Activated T-helper 1 cell treated with anti-CD3 and anti-CD28 coated beads, Interleukin-12 subunit alpha, Interleukin-12 subunit beta, Interleukin-2, Interleukin-4 antibody, amounts not matched to agents 30 ng/mL and 10 ng/mL and 1 ng/mL, durations not matched to agents 14 hours and 24 hours and 36 hours (primary cell): Measurements from ENCODE around the gene CFAP221. TPM values are rescaled to one million over a fixed set of nuclear protein-coding genes. Genes with fewer than 3 reads are reported as not detected.

Experiments used
- DNase-seq: peaks from one replicate; pipeline ENCODE4 v3.0.0; 2021; ENCODE audit warnings: low spot score
- H3K27ac Mint-ChIP-seq: one replicate; pipeline ENCODE4 v1.8.0; 2021; ENCODE audit warnings: mild to moderate bottlenecking, mixed read lengths
- H3K27me3 Mint-ChIP-seq: one replicate; pipeline ENCODE4 v1.8.0; 2022; ENCODE audit warnings: mild to moderate bottlenecking, moderate library complexity, mixed read lengths; ENCODE audit not compliant: insufficient read depth
- H3K36me3 Mint-ChIP-seq: one replicate; pipeline ENCODE4 v1.8.0; 2021; ENCODE audit warnings: low read depth, mixed read lengths
- H3K4me1 Mint-ChIP-seq: one replicate; pipeline ENCODE4 v1.8.0; 2021; ENCODE audit warnings: low read depth, mixed read lengths
- H3K4me3 Mint-ChIP-seq: one replicate; pipeline ENCODE4 v1.8.0; 2021; ENCODE audit warnings: mild to moderate bottlenecking, moderate library complexity, mixed read lengths
- H3K9me3 Mint-ChIP-seq: one replicate; pipeline ENCODE4 v1.8.0; 2021; ENCODE audit warnings: mixed read lengths
- intact Hi-C: fragments of 100-400 bp; cut with micrococcal nuclease; formaldehyde crosslinking; loops from one replicate; pipeline ENCODE4 v1.15.1; 2024
- total RNA-seq: library from RNA; stranded (reverse); gene quantifications from 2 replicates; pipeline ENCODE4 v1.2.3, GENCODE V29; 2022

Gene CFAP221
- total RNA-seq, 1 donor from 2014 or later = not detected

DNA sequence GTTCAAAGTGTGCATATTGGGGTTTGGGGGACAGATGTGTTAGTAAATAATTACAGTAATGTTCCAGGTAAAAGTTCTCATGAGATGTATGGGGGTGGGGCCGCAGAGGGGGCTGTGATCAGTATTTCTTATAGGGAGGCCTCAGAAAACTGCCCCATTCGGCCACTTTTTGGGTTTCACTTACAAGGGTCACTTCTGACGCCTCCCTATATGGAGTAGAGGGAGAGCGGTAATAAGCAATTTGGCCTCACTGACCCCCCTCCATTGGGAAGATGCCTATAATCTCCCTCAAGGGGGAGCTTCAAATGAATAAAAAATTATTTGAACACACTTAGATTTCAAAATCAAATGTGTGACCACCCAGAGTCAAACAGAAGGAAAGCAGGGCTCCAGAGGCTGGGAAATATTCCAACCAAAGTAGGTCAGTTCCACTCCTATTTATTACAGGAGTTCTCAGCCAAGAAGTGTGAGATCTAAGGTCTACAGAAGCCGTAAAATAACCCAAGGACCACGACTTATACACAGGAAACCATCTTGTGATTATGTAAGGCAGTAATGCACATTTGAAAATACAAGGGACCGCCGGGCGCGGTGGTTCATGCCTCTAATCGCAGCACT, 22.7 kb upstream of the CFAP221 start:
- Mint-ChIP-seq H3K27ac (no peak overlapping the region), H3K9me3 (no peaks in the 10 kb centered on the region), H3K4me1 (no peaks in the 10 kb centered on the region), H3K27me3 (peaks cover 19% of the 10 kb centered on the region), H3K36me3 (no peaks in the 10 kb centered on the region), H3K4me3 (no peak overlapping the region)
- intact Hi-C loops = no loop called here
- no peak for DNase-seq

DNA sequence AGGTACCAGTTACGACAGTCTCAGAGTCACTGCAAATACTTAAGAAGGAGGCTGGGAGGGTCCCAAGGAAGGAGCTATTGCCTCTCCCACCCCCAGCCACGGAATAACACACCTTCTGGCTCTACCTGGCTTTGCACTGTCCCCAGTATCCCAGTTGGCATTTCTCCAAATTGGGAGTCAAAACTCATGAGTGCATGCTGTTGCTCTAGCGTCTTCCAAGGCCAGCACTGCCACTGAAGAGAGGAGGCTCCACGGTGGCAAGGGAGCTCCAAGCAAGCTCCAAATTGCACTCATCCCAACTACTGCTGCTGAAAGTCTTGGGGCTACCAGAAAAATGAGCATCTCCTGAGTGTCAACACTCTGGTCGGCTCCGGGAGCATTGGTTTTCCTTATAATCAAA, 21.6 kb upstream of the CFAP221 start:
- no peak for DNase-seq
- intact Hi-C loops = no loop called here
- no peak overlapping the region for H3K27ac Mint-ChIP-seq
- peaks cover 24% of the 10 kb centered on the region for H3K27me3 Mint-ChIP-seq
- H3K4me3 Mint-ChIP-seq = no peak overlapping the region
- no peaks in the 10 kb centered on the region for H3K36me3 Mint-ChIP-seq
- no peaks in the 10 kb centered on the region for H3K4me1 Mint-ChIP-seq
- H3K9me3 Mint-ChIP-seq = no peaks in the 10 kb centered on the region

GRCh38 chr2:119523383-119523951, 20.8 kb upstream of the CFAP221 start:
- no peak overlapping the region for H3K4me3 Mint-ChIP-seq
- H3K36me3 Mint-ChIP-seq = no peaks in the 10 kb centered on the region
- H3K27ac Mint-ChIP-seq = no peak overlapping the region
- H3K27me3 Mint-ChIP-seq = peaks cover 26% of the 10 kb centered on the region
- H3K9me3 Mint-ChIP-seq = no peaks in the 10 kb centered on the region
- no peak for DNase-seq
- intact Hi-C loops = no loop called here
- H3K4me1 Mint-ChIP-seq = no peaks in the 10 kb centered on the region

GRCh38 chr2:119523952-119524694, 20.1 kb upstream of the CFAP221 start, which contains the start of gene SCTR:
Gene SCTR, minus strand, starts transcription at chr2:119524483. Its CDS starts 257 bp downstream, at chr2:119524226.
- H3K4me1 Mint-ChIP-seq = no peaks in the 10 kb centered on the region
- no peak for DNase-seq
- H3K4me3 Mint-ChIP-seq = no peak within 1 kb of the TSS
- H3K36me3 Mint-ChIP-seq = no peaks in the 10 kb centered on the region
- intact Hi-C loops = no loop called here
- no peak within 1 kb of the TSS for H3K27ac Mint-ChIP-seq
- H3K9me3 Mint-ChIP-seq = no peaks in the 10 kb centered on the region
- peaks cover 28% of the 10 kb centered on the region for H3K27me3 Mint-ChIP-seq

- H3K9me3 Mint-ChIP-seq = no peaks in the 10 kb centered on the region
- H3K4me1 Mint-ChIP-seq = no peaks in the 10 kb centered on the region
- intact Hi-C loops = no loop called here
- H3K27ac Mint-ChIP-seq = no peak overlapping the region
- H3K4me3 Mint-ChIP-seq = no peak overlapping the region
- no peaks in the 10 kb centered on the region for H3K36me3 Mint-ChIP-seq
- no peak for DNase-seq
- peaks cover 28% of the 10 kb centered on the region for H3K27me3 Mint-ChIP-seq
Observed at GRCh38 chr2:119525614-119526013, 18.6 kb upstream of the CFAP221 start.

DNA sequence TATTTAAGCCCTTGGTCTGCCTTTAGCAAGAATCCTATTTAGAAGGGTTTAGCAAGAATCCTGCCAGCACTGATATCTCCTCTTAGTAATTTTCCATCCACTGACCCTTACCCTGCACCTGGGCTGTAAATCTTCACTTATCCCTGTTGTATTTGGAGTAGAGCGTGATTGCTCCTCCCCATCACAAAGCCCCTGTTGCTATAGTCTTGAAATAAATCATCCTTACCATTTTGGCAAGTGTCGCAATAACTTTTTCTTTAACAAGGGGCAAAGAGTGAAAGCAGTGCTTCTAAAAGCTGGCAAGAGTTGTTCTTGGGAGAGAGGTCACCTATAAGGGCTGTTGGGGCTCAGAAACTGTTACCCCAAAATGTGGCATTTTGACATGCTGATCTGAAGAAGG, 16.2 kb upstream of the CFAP221 start:
- no peaks in the 10 kb centered on the region for H3K36me3 Mint-ChIP-seq
- no peak overlapping the region for H3K4me3 Mint-ChIP-seq
- intact Hi-C loops = no loop called here
- no peak overlapping the region for H3K27ac Mint-ChIP-seq
- H3K4me1 Mint-ChIP-seq = no peaks in the 10 kb centered on the region
- H3K27me3 Mint-ChIP-seq = peaks cover 21% of the 10 kb centered on the region
- DNase-seq = no peak
- H3K9me3 Mint-ChIP-seq = peaks cover under 1% of the 10 kb centered on the region

DNA sequence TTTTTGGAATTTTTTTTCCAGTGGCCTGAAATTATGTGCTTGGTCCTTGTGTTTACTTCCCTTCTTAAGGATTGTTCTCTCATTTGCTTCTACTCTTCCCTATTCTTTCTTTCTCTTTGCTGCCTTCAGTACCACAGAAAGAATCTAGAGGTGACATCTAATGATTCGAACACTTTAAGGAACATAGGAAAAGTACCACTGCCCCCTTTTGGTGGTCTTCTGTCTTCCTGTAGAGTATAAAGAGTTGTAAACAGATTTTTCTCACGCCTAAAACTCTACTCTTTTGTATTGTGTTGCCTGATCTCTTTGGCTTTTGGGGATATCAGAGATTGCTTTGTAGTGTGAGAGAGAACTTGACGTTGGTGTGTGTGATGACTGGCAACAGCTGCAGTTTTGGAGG, 13.0 kb upstream of the CFAP221 start:
- DNase-seq = no peak
- intact Hi-C loops = no loop called here
- H3K36me3 Mint-ChIP-seq = no peaks in the 10 kb centered on the region
- no peaks in the 10 kb centered on the region for H3K4me1 Mint-ChIP-seq
- H3K27ac Mint-ChIP-seq = no peak overlapping the region
- no peak overlapping the region for H3K4me3 Mint-ChIP-seq
- H3K27me3 Mint-ChIP-seq = peaks cover 11% of the 10 kb centered on the region
- peaks cover 21% of the 10 kb centered on the region for H3K9me3 Mint-ChIP-seq

- H3K4me1 Mint-ChIP-seq = no peaks in the 10 kb centered on the region
- intact Hi-C loops = no loop called here
- no peak for DNase-seq
- H3K27me3 Mint-ChIP-seq = peaks cover under 1% of the 10 kb centered on the region
- no peaks in the 10 kb centered on the region for H3K36me3 Mint-ChIP-seq
- no peak overlapping the region for H3K27ac Mint-ChIP-seq
- H3K4me3 Mint-ChIP-seq = no peak overlapping the region
- H3K9me3 Mint-ChIP-seq = peaks cover 21% of the 10 kb centered on the region
Observed at GRCh38 chr2:119533560-119533959, 10.7 kb upstream of the CFAP221 start.

GRCh38 chr2:119536211-119536610, 8.0 kb upstream of the CFAP221 start:
- no peak overlapping the region for H3K4me3 Mint-ChIP-seq
- H3K4me1 Mint-ChIP-seq = no peaks in the 10 kb centered on the region
- peaks cover 21% of the 10 kb centered on the region for H3K9me3 Mint-ChIP-seq
- H3K36me3 Mint-ChIP-seq = no peaks in the 10 kb centered on the region
- H3K27ac Mint-ChIP-seq = no peak overlapping the region
- no peaks in the 10 kb centered on the region for H3K27me3 Mint-ChIP-seq
- DNase-seq = no peak
- intact Hi-C loops = no loop called here

DNA sequence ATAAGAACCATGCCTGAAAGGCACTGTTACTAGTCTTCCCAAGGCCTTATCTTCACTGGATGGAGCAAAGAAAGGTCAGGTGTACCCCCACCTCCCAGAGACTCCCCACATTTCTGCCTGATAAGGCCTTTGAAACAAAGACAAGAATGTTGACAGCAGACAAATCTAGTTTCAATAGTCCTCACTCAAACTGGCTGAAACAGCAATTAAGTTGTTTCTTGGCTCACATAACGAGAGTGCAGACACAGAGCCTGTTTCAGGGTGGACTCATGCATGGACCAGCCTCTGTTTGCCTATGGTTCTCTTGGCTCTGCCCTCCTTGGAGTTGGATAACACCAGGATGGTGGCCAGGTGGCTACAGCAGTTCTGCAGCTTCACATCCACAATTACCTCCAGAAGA, 7.5 kb upstream of the CFAP221 start:
- H3K27ac Mint-ChIP-seq = no peak overlapping the region
- intact Hi-C loops = no loop called here
- no peak overlapping the region for H3K4me3 Mint-ChIP-seq
- DNase-seq = no peak
- H3K36me3 Mint-ChIP-seq = no peaks in the 10 kb centered on the region
- H3K9me3 Mint-ChIP-seq = peaks cover 21% of the 10 kb centered on the region
- peaks cover 3% of the 10 kb centered on the region for H3K27me3 Mint-ChIP-seq
- H3K4me1 Mint-ChIP-seq = no peaks in the 10 kb centered on the region

DNA sequence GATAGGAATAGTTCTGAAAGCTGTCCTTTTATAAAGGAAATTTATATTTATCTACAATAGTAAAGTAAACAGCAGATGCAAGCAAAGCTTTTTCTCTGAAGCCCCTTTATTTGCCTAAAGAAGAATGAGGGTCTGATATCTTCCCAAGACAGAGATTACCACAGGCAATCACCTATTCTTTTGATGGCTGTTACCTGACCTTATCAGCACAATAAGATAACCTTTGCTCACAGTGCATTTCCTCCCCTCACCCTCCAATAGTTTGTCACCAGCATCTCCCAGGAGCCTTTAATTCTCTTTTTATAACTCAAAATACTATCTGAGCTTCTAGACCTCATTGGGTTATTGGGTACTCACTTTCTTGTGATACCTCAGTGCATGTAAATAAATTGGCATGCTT, 6.5 kb upstream of the CFAP221 start:
- intact Hi-C loops = no loop called here
- peaks cover 7% of the 10 kb centered on the region for H3K27me3 Mint-ChIP-seq
- no peak for DNase-seq
- no peak overlapping the region for H3K27ac Mint-ChIP-seq
- H3K4me3 Mint-ChIP-seq = no peak overlapping the region
- no peaks in the 10 kb centered on the region for H3K4me1 Mint-ChIP-seq
- H3K9me3 Mint-ChIP-seq = peaks cover 21% of the 10 kb centered on the region
- H3K36me3 Mint-ChIP-seq = no peaks in the 10 kb centered on the region

DNA sequence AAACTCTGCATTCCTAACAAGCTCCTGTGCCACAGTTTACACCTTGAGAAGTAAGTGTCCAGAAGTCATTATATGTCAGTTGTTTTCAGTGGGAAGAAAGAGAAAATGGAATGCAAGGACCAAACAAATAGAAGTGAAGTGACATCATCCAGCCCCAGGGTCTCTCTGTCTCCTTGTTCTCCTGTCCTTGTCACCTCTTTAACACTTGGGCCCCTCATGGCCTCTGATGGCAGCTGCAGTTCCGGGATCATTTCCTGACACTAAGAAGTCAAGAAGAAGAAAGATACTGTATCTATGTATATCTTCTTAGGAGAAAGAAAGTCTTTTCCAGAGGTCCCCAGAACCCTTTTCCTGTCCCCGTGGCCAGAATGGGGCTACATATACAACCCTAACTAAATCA, 2.8 kb upstream of the CFAP221 start:
- Mint-ChIP-seq H3K36me3 (no peaks in the 10 kb centered on the region), H3K27ac (no peak overlapping the region), H3K4me3 (no peak overlapping the region), H3K4me1 (no peaks in the 10 kb centered on the region), H3K27me3 (peaks cover 30% of the 10 kb centered on the region), H3K9me3 (no peaks in the 10 kb centered on the region)
- DNase-seq = no peak
- intact Hi-C loops = no loop called here

DNA sequence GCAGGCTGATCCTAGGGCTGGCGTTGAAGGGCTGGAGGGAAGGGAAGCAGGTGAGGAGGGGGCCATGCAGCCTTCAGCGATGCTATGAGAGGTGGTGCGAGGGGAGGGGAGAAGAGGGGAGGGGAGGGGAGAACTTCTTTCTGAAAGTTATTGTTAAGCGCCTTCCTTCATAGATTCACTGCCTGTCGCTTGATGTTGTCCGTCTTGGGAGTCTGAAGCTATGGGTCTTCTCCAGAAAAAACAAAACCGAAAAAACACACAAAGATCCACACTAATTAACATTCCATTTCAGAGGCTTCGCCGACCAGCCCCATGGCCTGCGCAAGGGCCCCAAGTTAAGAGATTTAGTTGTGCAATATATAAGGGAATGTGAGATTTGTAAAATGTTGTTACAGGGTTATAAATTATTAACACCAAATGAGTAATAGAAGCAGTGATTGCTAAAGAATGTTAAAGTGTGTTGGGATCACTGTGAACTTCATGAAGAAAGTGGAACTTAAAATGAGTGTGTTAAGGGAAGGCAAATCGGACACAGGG, 758 bp downstream of the CFAP221 start:
- DNase-seq = no peak
- Mint-ChIP-seq H3K36me3 (no peaks in the 10 kb centered on the region), H3K4me3 (peak overlapping the region; percentile 49), H3K4me1 (no peaks in the 10 kb centered on the region), H3K27ac (no peak overlapping the region), H3K27me3 (peaks cover 34% of the 10 kb centered on the region), H3K9me3 (no peaks in the 10 kb centered on the region)
- intact Hi-C loops = no loop called here
